Epithelial cell of umbilical artery (primary cell): Measurements from ENCODE around the gene ERFL. TPM values are rescaled to one million over a fixed set of nuclear protein-coding genes. Genes with fewer than 3 reads are reported as not detected.

Source experiments
- total RNA-seq: library from RNA; depleted of rRNA; stranded (reverse); fragments of >200 nt; gene quantifications from 2 replicates; pipeline ENCODE4 v1.2.3, GENCODE V29; 2014

Gene ERFL
- not detected in 2 replicates for total RNA-seq

DNA sequence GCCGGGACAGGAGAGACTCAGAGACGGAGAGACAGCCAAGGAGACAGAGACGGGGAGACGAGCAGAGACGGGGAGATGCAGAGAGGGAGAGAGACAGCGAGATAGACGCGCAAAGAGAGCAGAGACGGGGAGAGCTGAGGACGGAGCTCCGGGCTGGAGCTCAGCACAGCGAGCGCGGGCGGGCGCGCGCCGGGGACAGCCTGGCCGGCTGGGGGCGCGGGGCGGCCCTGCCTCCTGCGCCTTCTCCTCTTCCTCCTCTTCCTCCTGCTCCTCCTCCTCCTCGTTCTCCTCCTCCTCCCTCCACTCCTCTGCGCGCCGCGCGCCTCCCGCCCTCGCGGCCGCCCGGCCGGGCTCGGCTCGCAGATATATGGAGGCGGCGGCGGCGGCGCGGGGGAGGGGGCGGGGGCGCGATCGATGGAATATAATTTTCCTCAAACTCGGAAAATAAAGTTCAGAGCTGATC, at the start of gene ERFL:
TSS of gene ERFL (minus strand) at position 229 of the 463 bp plus-strand sequence. CDS start 15,530 bp downstream, outside the sequence.

GRCh38 chr19:41959056-41960053, 31.1 kb upstream of the ERFL start, which contains the start of gene RABAC1:
TSS of gene RABAC1 (minus strand) at chr19:41959321. CDS start at chr19:41959292, 29 bp downstream.

DNA sequence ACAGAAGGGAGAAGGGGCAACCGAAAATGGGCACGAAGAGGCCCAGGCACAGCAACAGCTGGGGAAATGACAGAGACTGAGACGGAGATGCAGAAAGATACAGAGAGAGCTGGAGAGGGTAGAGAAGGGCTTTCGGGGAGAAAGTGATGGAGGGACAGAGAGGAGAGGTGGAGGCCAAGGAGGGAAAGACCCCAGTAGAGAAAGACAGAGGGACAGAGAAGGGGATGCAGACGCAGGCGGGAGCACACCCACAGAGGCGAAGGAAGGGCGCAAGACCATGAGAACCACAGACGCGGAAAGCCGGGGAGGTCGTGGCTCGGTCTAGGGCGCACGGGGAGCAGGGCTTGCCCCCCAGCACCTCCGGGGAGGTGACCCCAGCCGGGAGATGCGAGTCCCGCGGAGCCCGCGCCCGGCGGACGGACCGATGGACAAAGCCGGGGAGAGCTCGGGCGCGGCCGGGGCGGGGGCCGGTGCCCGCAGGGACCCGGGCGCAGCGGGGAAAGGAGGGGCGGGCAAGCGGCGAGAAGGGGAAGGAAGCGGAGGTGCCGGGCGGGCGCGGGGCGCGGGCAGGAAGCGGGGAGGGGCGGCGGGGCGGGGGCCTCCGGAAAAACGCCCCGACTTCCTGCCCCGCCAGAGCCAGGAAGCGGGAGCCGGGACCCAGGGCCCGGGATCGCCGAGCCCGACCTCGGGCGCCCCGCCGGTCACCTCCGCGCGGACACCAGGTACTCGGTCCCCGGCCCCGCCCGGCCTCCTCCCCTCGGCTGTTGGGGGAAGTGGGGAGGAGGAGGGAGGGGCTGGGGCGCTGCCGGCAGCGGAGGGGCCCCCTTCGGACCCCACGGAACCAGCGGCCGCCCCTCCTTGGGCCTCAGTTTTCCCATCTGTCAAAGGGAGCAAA, 45.4 kb downstream of the ERFL start, which contains the start of gene ARHGEF1:
TSS of gene ARHGEF1 (plus strand) at position 617 of the 895 bp plus-strand sequence. CDS start 4,899 bp downstream, outside the sequence.

DNA sequence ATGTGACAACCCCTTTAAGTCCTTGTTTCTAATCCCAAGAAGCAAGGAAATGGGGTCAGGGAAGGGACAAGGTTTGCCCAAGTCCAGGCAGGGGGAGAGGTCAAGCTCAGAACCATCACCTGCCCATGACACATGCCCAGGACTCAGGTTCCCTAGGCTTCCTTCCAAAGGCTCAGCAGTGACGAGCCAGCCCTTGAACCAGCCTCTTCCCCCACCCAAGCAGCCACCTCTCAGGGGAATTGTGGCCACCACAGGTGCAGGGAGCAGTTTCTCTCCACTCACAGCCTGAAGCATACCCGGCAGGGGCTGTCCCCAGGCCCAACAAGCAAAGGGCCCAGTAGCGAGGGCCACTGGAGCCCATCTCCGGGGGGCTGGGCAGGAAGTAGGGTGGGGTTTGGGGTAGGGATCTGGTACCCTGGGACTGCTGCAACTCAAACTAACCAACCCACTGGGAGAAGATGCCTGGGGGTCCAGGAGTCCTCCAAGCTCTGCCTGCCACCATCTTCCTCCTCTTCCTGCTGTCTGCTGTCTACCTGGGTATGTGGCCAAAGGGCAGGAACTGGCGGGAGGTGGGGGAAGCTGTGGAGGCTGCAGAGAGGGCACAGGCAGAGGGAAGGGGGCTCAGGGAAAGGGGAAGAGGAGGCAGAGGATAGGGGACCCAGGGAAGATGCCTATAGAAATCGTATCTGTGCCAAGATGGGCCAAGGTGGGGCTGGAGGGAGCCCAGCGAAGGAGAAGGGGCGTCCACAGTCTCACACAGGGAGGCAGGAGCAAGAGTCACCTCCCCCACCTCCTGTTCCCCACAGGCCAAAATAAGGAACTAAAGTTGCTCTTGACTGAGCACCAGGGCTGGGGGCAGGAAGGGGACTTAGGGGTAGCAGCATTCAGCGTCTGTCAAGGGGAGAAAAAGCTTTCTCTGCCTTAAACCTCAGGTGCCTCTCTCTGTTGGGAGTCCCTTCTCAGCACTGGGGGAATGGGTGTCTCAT, 51.1 kb downstream of the ERFL start, which contains the start of gene CD79A:
TSS of gene CD79A (plus strand) at position 433 of the 986 bp plus-strand sequence. CDS start at position 459, 26 bp downstream.

GRCh38 chr19:41859618-41860418, 68.4 kb downstream of the ERFL start, which contains the start of gene RPS19:
TSS of gene RPS19 (plus strand) at chr19:41860255. CDS start at chr19:41860775, 520 bp downstream.

Other genes with a start within 250 kb of the ERFL start
- 0.32 TPM in 1 of 2 replicates, not detected in the other for gene CEACAM7, start 240.2 kb downstream of the ERFL start, total RNA-seq
- not detected in 2 replicates for gene CEACAM5, start 219.8 kb downstream of the ERFL start, total RNA-seq
- not detected in 2 replicates for gene CEACAM6, start 172.9 kb downstream of the ERFL start, total RNA-seq
- gene CEACAM3, start 131.9 kb downstream of the ERFL start, total RNA-seq = not detected in 2 replicates
- gene LYPD4, start 83.8 kb downstream of the ERFL start, total RNA-seq = not detected in 2 replicates
- gene DMRTC2, start 83.4 kb downstream of the ERFL start, total RNA-seq = not detected in 2 replicates
- 356 and 1,098 TPM in 2 replicates for gene RPS19, start 68.2 kb downstream of the ERFL start, total RNA-seq
- 0.15 TPM in 1 of 2 replicates, not detected in the other for gene CD79A, start 51.2 kb downstream of the ERFL start, total RNA-seq
- 35.6 and 43.5 TPM in 2 replicates for gene ARHGEF1, start 45.3 kb downstream of the ERFL start, total RNA-seq
- gene RABAC1, start 30.9 kb upstream of the ERFL start, total RNA-seq = 86.8 and 165 TPM in 2 replicates
- 0.15 TPM in 1 of 2 replicates, not detected in the other for gene ATP1A3, start 65.8 kb upstream of the ERFL start, total RNA-seq
- 2.3 and 4.3 TPM in 2 replicates for gene GRIK5, start 141.8 kb upstream of the ERFL start, total RNA-seq
- 10.9 and 11.0 TPM in 2 replicates for gene ZNF574, start 147.7 kb upstream of the ERFL start, total RNA-seq
- gene POU2F2, start 204.0 kb upstream of the ERFL start, total RNA-seq = under 0.01 and 0.15 TPM in 2 replicates